CD4-positive, alpha-beta T cell (primary cell): ENCODE results near the gene SLC35F6. TPM values are rescaled to one million over a fixed set of nuclear protein-coding genes. Genes with fewer than 3 reads are reported as not detected.
A peak's percentile ranks its signal among the peaks of the same experiment; 100 is the strongest.
"Not testable (repeated sequence)": the region's sequence is repeated elsewhere in the genome, so short reads cannot be mapped to it uniquely, and the experiment has no call there.

Experiments
- ATAC-seq: fragments of 200-7000 bp; cut with Tn5 transposase; one replicate; pipeline ENCODE4 v1.10.0; 2022; ENCODE audit warnings: mild to moderate bottlenecking; ENCODE audit not compliant: poor library complexity
- CTCF ChIA-PET: fragments of 350-600 bp; sonication (Branson Sonifier 250); formaldehyde crosslinking; loops from one replicate; lab custom pipeline; 2021; ENCODE audit warnings: antibody characterized with exemption, inconsistent platforms; lab: Charles Lee
- POLR2A ChIA-PET: fragments of 350-600 bp; sonication (Branson Sonifier 250); formaldehyde crosslinking; loops from one replicate; lab custom pipeline; 2021; ENCODE audit warnings: antibody characterized with exemption, inconsistent platforms; lab: Charles Lee
- DNase-seq, 14 experiments: peaks; one replicate each; pipeline ENCODE4 v3.0.0-alpha.2; 2013 to 2020; ENCODE audit warnings: mixed read lengths in 2 of 14
- H3K27ac ChIP-seq, 2 donors: one replicate each; pipeline versions ENCODE4 v1.5.1 to v1.7.0; 2013; ENCODE audit warnings: low read length in 2 of 2, low read depth in 1 of 2, mild to moderate bottlenecking in 1 of 2
- H3K27me3 ChIP-seq, 2 experiments: 1 replicate in 1 of 2; 2 replicates in 1 of 2; pipeline versions ENCODE4 v1.6.1 to v1.7.0; 2013; ENCODE audit warnings: low read length in 2 of 2, control low read depth in 1 of 2, mild to moderate bottlenecking in 1 of 2, moderate library complexity in 1 of 2; ENCODE audit not compliant: insufficient read depth in 2 of 2, control insufficient read depth in 1 of 2
- H3K36me3 ChIP-seq: one replicate; pipeline ENCODE4 v1.6.1; 2013; ENCODE audit warnings: low read length, control low read depth; ENCODE audit not compliant: insufficient read depth
- H3K4me1 ChIP-seq: one replicate; pipeline ENCODE4 v1.6.1; 2013; ENCODE audit warnings: low read length, control low read depth; ENCODE audit not compliant: insufficient read depth
- H3K4me3 ChIP-seq: one replicate; pipeline ENCODE4 v1.5.1; 2013; ENCODE audit warnings: mild to moderate bottlenecking, low read length, moderate library complexity
- H3K9me3 ChIP-seq, 2 experiments: 1 replicate in 1 of 2; 2 replicates in 1 of 2; pipeline versions ENCODE4 v1.6.1 to v1.7.0; 2013; ENCODE audit warnings: low read length in 2 of 2, mild to moderate bottlenecking in 2 of 2, control low read depth in 1 of 2, moderate library complexity in 1 of 2; ENCODE audit not compliant: control insufficient read depth in 1 of 2, insufficient read depth in 1 of 2
- H3K27ac Mint-ChIP-seq: one replicate; pipeline ENCODE4 v1.8.0; 2020; ENCODE audit warnings: mixed read lengths
- H3K27me3 Mint-ChIP-seq: one replicate; pipeline ENCODE4 v1.8.0; 2021; ENCODE audit warnings: mixed read lengths
- H3K36me3 Mint-ChIP-seq: one replicate; pipeline ENCODE4 v1.8.0; 2021; ENCODE audit warnings: low read depth, mixed read lengths
- H3K4me1 Mint-ChIP-seq: one replicate; pipeline ENCODE4 v1.8.0; 2021; ENCODE audit warnings: low read depth, mixed read lengths
- H3K4me3 Mint-ChIP-seq: one replicate; pipeline ENCODE4 v1.8.0; 2020; ENCODE audit warnings: mild to moderate bottlenecking, mixed read lengths
- H3K9me3 Mint-ChIP-seq: one replicate; pipeline ENCODE4 v1.8.0; 2020; ENCODE audit warnings: mixed read lengths
- intact Hi-C, 2 experiments: fragments of 100-400 bp; cut with DNase I in 1 of 2; cut with micrococcal nuclease in 1 of 2; formaldehyde crosslinking; loops; one replicate each; pipeline versions ENCODE4 v1.15.1 to v1.9.0; 2023 to 2025; cut with DNase I, micrococcal nuclease
- total RNA-seq, 174 experiments: library from RNA in 2 of 174; stranded (reverse) in 2 of 174; gene quantifications; one replicate each; pipeline ENCODE4 v1.2.3 and lab custom pipeline; 2021 to 2026
- TF ChIP-seq, protein P1 (sequence below): fragments of 200-600 bp; IDR thresholded peaks from one replicate; pipeline ENCODE4 v1.8.0; 2022; ENCODE audit warnings: antibody characterized with exemption, mild to moderate bottlenecking

Gene SLC35F6
- total RNA-seq, 2 experiments from 2014 or later: 32.0 to 34.2 TPM

DNA sequence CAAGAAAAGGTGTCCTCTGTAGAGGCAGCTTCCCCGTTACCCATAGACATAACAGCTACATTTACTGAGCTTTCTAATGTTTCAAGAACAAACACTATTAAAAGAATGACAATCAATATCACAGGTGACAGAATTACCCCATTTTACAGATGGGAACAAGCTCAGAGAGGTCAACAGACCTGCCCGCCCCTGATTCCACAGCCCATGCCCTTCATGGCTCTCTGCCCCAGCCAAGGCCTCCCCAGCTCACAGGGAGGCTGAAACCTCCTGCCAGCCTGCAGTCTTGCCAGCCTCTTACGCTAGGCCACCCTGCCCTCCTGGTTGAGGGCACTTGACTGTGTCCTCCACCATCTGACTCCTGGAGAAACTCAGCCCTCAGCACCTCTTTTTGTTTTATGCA lies 19.1 kb upstream of the SLC35F6 start:
- ATAC-seq (no peak), DNase-seq (no peak)
- Histone ChIP-seq H3K9me3 (no peaks in the 10 kb centered on the region), H3K27ac (no peak overlapping the region), H3K27me3 (no peaks in the 10 kb centered on the region), H3K4me3 (no peak overlapping the region), H3K4me1 (no peaks in the 10 kb centered on the region), H3K36me3 (no peaks in the 10 kb centered on the region)
- Mint-ChIP-seq H3K9me3 (no peaks in the 10 kb centered on the region), H3K4me3 (no peak overlapping the region), H3K4me1 (peaks cover 6% of the 10 kb centered on the region), H3K36me3 (no peaks in the 10 kb centered on the region), H3K27ac (no peak overlapping the region), H3K27me3 (no peaks in the 10 kb centered on the region)
- CTCF ChIA-PET: interaction anchor here (1.7 kb wide), 1 partner anchor 140 kb away, joined by 5 read pairs; no protein-coding TSS in a partner anchor
- POLR2A ChIA-PET: no interaction called here
- intact Hi-C loops: loop anchor here (1.0 to 5.0 kb wide), 3 partner anchors 140 to 793 kb away; no protein-coding TSS in a partner anchor
- TF ChIP-seq, protein P1, sequence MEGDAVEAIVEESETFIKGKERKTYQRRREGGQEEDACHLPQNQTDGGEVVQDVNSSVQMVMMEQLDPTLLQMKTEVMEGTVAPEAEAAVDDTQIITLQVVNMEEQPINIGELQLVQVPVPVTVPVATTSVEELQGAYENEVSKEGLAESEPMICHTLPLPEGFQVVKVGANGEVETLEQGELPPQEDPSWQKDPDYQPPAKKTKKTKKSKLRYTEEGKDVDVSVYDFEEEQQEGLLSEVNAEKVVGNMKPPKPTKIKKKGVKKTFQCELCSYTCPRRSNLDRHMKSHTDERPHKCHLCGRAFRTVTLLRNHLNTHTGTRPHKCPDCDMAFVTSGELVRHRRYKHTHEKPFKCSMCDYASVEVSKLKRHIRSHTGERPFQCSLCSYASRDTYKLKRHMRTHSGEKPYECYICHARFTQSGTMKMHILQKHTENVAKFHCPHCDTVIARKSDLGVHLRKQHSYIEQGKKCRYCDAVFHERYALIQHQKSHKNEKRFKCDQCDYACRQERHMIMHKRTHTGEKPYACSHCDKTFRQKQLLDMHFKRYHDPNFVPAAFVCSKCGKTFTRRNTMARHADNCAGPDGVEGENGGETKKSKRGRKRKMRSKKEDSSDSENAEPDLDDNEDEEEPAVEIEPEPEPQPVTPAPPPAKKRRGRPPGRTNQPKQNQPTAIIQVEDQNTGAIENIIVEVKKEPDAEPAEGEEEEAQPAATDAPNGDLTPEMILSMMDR: no peak

DNA sequence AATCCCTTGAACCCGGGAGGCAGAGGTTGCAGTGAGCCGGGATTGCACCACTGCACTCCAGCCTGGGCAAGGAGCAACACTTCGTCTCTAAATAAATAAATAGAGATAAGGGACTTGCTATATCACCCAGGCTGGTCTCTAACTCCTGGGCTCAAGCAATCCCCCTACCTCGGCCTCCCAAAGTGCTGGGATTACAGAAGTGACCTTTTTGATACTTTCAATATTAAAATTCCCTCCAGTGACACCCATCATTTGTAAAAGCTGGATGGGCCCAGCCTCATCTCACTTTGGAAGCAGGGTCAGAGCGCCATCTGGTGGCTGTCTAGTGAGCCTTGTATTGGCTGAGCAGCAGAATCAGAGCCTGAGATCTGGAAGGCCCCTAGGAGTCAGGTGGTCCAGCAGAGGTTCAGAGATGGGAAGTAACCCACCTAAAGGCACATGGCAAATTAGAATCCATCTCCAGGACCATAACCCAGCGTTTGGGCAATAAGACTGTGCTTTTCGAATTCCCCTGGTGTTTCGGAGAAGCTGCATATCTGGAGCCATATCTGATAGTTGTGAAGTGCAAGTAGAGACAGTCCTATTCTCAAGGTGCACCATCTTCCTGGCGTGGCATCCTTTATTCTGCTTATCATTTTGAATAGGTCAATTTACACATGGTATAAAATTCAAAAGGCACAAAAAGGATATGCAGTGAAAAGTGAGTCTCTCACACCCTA lies 18.3 kb upstream of the SLC35F6 start:
- ChIA-PET CTCF (interaction anchor here (1.7 kb wide), 1 partner anchor 140 kb away, joined by 5 read pairs; no protein-coding TSS in a partner anchor), POLR2A (no interaction called here)
- Mint-ChIP-seq H3K9me3 (no peaks in the 10 kb centered on the region), H3K27ac (no peak overlapping the region), H3K4me1 (peaks cover 4% of the 10 kb centered on the region), H3K27me3 (no peaks in the 10 kb centered on the region), H3K36me3 (no peaks in the 10 kb centered on the region), H3K4me3 (no peak overlapping the region)
- intact Hi-C loops: loop anchor here (1.0 to 5.0 kb wide), 3 partner anchors 140 to 793 kb away; no protein-coding TSS in a partner anchor
- Histone ChIP-seq H3K36me3 (no peaks in the 10 kb centered on the region), H3K27me3 (no peaks in the 10 kb centered on the region), H3K27ac (no peak overlapping the region), H3K4me1 (no peaks in the 10 kb centered on the region), H3K4me3 (no peak overlapping the region), H3K9me3 (no peaks in the 10 kb centered on the region)
- ATAC-seq (peak; percentile 78), DNase-seq (peak; percentile 61 to 87 (median 72))
- TF ChIP-seq, protein P1: peak; percentile 93

DNA sequence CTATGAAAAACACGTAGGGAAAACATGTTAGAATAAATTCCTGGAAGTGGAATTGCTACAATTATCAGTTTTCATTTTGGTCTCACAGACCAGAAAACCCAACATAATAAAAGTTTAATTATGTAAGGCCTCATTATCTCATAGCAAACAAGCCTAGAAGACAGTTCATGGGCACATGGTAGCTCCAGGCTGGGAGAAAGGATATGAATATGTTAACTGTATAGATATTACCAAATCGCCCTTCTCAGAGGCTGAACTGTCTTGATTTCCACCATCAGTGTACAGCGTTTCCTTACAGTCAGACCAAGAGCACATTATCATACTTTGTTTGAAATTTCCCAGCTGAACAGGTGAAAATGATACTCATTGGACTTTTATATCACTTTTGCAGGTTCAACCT lies 17.1 kb upstream of the SLC35F6 start:
- no peak for DNase-seq
- H3K27ac ChIP-seq: no peak overlapping the region
- Mint-ChIP-seq H3K4me1 (no peaks in the 10 kb centered on the region), H3K27me3 (no peaks in the 10 kb centered on the region), H3K27ac (no peak overlapping the region), H3K4me3 (no peak overlapping the region), H3K9me3 (no peaks in the 10 kb centered on the region), H3K36me3 (no peaks in the 10 kb centered on the region)
- ChIA-PET POLR2A (no interaction called here), CTCF (no interaction called here)
- ATAC-seq: no peak
- H3K9me3 ChIP-seq: no peaks in the 10 kb centered on the region
- TF ChIP-seq, protein P1: no peak
- no peaks in the 10 kb centered on the region for H3K27me3 ChIP-seq
- H3K4me1 ChIP-seq: no peaks in the 10 kb centered on the region
- H3K36me3 ChIP-seq: no peaks in the 10 kb centered on the region
- intact Hi-C loops: loop anchor here in 1 of 2 experiments (5.0 kb wide), 1 partner anchor 795 kb away; no protein-coding TSS in a partner anchor
- H3K4me3 ChIP-seq: no peak overlapping the region

DNA sequence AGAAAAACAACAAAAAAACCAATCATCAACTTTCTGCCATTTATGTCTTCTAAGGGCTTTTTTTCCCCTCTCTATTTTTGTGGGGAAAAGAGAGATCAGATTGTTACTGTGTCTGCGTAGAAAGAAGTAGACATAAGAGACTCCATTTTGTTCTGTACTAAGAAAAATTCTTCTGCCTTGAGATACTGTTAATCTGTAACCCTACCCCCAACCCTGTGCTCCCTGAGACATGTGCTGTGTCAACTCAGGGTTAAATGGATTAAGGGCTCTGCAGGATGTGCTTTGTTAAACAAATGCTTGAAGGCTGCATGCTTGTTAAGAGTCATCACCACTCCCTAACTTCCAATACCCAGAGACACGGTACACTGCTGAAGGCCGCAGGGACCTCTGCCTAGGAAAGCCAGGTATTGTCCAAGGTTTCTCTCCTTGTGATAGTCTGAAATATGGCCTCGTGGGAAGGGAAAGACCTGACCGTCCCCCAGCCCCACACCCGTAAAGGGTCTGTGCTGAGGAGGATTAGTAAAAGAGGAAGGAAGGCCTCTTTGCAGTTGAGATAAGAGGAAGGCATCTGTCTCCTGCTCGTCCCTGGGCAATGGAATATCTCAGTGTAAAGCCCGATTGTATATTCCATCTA lies 14.2 kb upstream of the SLC35F6 start:
- H3K4me1 ChIP-seq, H3K4me3 Mint-ChIP-seq, H3K9me3 Mint-ChIP-seq, H3K27me3 Mint-ChIP-seq, DNase-seq, H3K4me3 ChIP-seq, H3K27me3 ChIP-seq, H3K9me3 ChIP-seq, H3K27ac ChIP-seq, POLR2A ChIA-PET, CTCF ChIA-PET, H3K36me3 ChIP-seq, H3K4me1 Mint-ChIP-seq, H3K27ac Mint-ChIP-seq, ATAC-seq, H3K36me3 Mint-ChIP-seq: not testable (repeated sequence)
- intact Hi-C loops: loop anchor here in 1 of 2 experiments (5.0 kb wide), 1 partner anchor 798 kb away; no protein-coding TSS in a partner anchor

DNA sequence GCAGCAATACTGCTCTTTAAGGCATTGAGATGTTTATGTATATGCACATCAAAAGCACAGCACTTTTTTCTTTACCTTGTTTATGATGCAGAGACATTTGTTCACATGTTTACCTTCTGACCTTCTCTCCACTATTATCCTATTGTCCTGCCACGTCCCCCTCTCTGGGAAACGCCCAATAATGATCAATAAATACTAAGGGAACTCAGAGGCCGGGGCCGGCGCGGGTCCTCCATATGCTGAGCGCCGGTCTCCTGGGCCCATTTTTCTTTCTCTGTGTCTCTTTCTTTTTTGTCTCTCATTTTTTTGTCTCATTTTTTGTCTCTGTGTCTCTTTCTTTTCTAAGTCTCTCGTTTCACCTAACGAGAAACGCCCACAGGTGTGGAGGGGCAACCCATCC lies 13.6 kb upstream of the SLC35F6 start:
- H3K4me1 Mint-ChIP-seq, DNase-seq, H3K4me3 ChIP-seq, H3K9me3 Mint-ChIP-seq, H3K9me3 ChIP-seq, ATAC-seq, intact Hi-C loops, H3K27me3 Mint-ChIP-seq, H3K4me1 ChIP-seq, H3K36me3 ChIP-seq, H3K4me3 Mint-ChIP-seq, H3K36me3 Mint-ChIP-seq, H3K27ac Mint-ChIP-seq, POLR2A ChIA-PET, CTCF ChIA-PET, H3K27me3 ChIP-seq, H3K27ac ChIP-seq: not testable (repeated sequence)
